ENCODE data around the gene NUDT19.

NUDT19 gene

GRCh38 chr19:32718286-32718685 is 26.7 kb downstream of the NUDT19 start:
- DNase-seq (ENCODE audit: low read depth) = peak; percentile 74
- no peak for TF ChIP-seq CTCF (IDR thresholded peaks at IDR 0.05; ENCODE audit: control insufficient read depth, extremely low read depth, insufficient read depth)
- no peak overlapping the region for H3K4me3 ChIP-seq (ENCODE audit: low read depth, low read length)

- no peak within 1 kb of the TSS for H3K4me3 ChIP-seq (ENCODE audit: low read depth, low read length)
- no peak for TF ChIP-seq CTCF (IDR thresholded peaks at IDR 0.05; ENCODE audit: control insufficient read depth, extremely low read depth, insufficient read depth)
- no peak for DNase-seq (ENCODE audit: low read depth)
Measured at GRCh38 chr19:32719611-32720059, 28.0 kb downstream of the NUDT19 start, which contains the start of gene TDRD12. Gene TDRD12, plus strand, starts transcription at chr19:32719767. Its CDS starts 306 bp downstream, at chr19:32720073.

GRCh38 chr19:32720216-32720935 is 28.8 kb downstream of the NUDT19 start:
- no peak overlapping the region for H3K4me3 ChIP-seq (ENCODE audit: low read depth, low read length)
- no peak for DNase-seq (ENCODE audit: low read depth)
- TF ChIP-seq CTCF (IDR thresholded peaks at IDR 0.05; ENCODE audit: control insufficient read depth, extremely low read depth, insufficient read depth) = no peak

- H3K4me3 ChIP-seq (ENCODE audit: low read depth, low read length) = no peak overlapping the region
- TF ChIP-seq CTCF (IDR thresholded peaks at IDR 0.05; ENCODE audit: control insufficient read depth, extremely low read depth, insufficient read depth) = no peak
- DNase-seq (ENCODE audit: low read depth) = no peak
Measured at GRCh38 chr19:32720936-32721250, 29.3 kb downstream of the NUDT19 start.

- no peak for TF ChIP-seq CTCF (IDR thresholded peaks at IDR 0.05; ENCODE audit: control insufficient read depth, extremely low read depth, insufficient read depth)
- DNase-seq (ENCODE audit: low read depth) = no peak
- H3K4me3 ChIP-seq (ENCODE audit: low read depth, low read length) = no peak overlapping the region
Measured at GRCh38 chr19:32735936-32736335, 44.3 kb downstream of the NUDT19 start.

- DNase-seq (ENCODE audit: low read depth) = no peak
- TF ChIP-seq CTCF (IDR thresholded peaks at IDR 0.05; ENCODE audit: control insufficient read depth, extremely low read depth, insufficient read depth) = no peak
- H3K4me3 ChIP-seq (ENCODE audit: low read depth, low read length) = no peak overlapping the region
Measured at GRCh38 chr19:32743021-32743420, 51.4 kb downstream of the NUDT19 start.

GRCh38 chr19:32743447-32743846 is 51.8 kb downstream of the NUDT19 start:
- DNase-seq (ENCODE audit: low read depth) = no peak
- TF ChIP-seq CTCF (IDR thresholded peaks at IDR 0.05; ENCODE audit: control insufficient read depth, extremely low read depth, insufficient read depth) = no peak
- no peak overlapping the region for H3K4me3 ChIP-seq (ENCODE audit: low read depth, low read length)
